Measurements from ENCODE around the gene ELL2.

The ELL2 gene

DNA sequence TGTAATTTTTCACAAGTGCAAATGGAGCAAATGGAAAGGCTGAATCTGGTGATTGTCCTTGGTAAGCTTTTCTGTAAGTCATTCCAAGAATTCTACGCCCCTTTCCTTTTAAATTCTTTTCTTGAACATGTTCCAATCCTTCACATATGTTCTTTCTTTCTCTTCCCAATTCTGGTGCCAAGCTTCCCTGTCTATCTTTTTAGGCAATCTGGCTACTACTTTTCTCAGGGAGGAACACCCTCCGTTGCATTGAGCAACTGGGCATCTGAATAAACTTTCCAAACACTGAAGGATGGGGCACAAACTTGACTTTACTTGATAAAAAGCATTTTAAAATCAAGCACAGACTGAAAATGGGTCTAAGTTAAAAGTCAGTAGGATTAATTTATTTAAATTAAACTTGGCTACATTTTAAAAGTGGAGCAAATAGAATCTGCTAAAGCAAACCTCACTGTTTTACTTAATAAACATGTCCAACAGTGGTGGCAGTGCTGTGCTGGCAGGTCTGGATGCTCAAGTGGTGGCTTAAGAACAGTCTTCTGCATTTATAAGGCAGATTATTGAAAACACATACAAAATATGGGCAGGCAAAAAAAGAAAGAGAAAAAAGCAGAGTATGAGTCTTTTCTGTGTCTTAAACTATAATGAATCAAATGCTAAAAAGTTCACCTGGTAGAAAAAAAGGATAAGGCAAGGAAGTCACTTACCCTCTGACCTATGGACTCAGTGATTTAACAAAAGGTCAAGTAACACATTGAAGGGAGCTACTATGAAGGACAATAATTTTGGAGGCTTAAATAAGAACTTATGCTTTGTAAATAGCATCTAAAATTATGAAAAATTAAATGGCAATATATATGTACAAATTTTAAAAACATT, 5.4 kb downstream of the ELL2 start:
- no peak for DNase-seq (ENCODE audit: low read depth)

DNA sequence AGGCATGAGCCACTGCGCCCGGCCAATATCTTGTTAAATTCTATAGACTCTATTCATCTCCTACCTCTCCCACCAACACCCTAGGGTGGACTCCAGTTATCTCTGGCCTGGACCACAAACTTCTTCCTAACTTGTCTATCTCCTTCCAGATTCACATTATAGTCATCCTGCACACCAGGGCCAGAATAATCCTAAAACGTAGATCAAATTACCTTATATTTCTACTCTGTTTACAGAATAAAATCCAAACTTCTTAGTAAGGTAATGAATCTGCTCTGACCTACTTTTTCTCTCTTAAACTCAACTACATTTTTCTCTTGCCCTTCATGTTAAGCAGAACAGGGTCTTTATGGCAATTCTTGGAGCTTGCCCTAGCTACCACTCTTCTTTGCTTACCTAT, 6.9 kb downstream of the ELL2 start:
- DNase-seq (ENCODE audit: low read depth): no peak

DNA sequence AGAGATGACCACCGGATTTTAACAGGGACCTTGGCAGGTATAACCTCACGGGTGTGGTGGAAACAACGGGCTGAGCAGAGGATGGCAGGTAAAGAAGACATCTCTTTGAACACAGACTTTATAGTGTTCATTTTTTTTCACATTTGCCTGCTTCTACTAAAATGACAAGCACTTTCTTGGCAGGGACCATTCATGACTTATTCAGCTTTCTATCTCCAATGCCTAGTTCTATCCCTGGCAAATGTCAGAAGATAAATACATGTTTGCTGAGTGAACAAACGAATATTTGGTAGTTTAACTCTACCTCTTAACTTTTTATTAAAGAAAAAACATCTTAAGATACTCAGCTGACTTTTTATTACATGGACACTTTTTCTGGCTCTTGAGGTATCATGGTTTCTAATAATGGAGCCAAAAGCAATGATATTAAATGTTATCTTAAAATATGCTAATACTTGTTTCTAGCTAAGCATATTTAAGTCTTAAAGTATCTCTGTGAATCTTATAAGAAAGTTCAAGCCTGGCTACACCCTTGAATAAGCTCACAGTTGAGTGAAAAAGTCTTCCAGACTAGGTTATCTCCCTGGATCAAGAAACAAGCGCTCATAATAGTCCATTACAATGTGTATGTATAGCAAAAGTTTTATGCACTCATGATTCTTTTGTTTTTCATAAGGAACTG, 8.5 kb downstream of the ELL2 start:
- DNase-seq (ENCODE audit: low read depth): no peak

DNA sequence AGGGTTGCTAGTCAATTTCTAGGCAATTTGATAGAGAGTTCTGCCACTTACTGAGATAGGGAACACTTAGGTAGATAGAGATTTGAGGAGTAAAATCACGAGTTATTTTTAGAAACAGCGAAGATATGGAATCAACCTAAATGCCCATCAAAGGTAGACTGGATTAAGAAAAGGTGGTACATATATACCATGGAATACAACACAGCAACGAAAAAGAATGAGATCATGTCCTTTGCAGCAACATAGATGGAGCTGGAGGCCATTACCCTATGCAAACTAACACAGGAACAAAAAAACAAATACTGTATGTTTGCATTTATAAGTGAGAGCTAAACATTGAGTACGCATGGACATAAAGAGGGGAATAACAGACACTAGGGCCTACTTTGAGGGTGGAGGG, 9.7 kb downstream of the ELL2 start:
- no peak for DNase-seq (ENCODE audit: low read depth)

DNA sequence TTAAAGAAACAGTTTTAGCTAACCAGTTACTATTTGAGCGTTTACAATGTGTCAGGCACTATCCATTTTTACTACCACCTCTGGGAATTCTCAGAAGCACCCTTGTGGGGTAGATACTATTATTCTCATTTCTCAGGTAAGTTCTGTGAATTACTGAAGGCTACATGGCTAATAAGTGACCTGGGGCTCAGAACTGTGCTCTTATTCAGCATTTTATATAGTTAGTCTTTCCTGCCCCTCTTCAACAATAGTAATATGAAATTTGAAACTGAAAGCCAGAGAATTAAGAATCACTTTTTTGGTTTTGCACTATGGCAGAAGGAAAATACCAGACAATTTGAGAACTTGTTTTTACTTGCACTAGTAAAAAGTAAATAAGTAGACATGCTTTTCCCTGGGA, 11.8 kb downstream of the ELL2 start:
- no peak for DNase-seq (ENCODE audit: low read depth)

DNA sequence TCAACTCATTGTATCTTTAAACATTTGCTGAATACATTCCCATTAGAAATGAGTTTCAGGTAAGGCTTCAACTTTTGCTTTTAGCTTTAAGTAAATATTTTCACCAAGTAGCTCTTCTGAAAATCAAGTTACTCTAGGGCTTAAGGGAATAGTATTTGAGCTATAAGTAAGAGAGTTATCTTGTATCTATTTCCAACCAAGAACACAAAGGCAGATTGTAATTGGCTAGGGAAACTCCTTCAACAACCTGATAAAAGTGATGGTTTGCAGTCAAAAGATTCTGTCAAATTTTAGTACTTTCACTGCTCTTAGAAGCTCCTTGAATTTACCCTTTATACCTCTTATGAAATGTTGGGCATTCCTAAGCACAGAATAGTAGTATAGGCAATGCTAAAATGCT, 13.0 kb downstream of the ELL2 start:
- no peak for DNase-seq (ENCODE audit: low read depth)

DNA sequence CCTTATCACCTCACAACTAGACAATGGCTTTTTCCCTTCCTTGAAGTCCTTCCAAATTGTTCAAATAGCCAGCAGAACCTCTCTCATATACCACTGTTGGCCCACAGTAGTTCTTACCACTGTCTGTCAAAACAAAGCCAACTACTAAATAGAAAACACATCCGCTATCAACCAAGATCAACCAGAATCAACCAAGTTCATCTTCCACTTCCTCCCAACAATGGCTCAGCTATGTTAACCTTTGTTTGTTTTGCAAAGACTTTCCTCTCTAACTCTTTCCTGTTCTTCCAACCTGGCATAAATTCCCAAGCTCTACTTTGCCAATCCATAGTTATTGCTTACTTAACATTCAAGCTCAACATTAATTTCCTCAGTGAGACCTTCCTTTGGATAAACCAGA, 15.2 kb downstream of the ELL2 start:
- DNase-seq (ENCODE audit: low read depth): no peak

DNA sequence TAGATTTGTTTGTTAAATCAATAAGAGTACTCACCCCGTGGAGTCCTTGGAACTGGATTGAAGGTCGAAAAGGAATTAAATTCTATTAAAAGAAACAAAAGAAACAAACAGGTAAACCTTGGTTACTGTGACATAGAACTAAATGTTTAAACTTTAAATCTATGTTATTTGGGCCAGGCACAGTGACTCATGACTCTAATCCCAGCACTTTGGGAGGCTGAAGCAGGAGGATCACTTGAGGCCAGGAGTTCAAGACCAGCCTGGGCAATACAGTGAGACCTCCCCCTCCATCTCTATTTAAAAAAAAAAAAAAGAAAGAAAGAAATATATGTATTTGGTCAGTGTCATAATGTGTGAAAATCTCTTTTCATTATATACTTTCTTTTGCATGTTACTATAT, 18.7 kb downstream of the ELL2 start:
- no peak for DNase-seq (ENCODE audit: low read depth)

DNA sequence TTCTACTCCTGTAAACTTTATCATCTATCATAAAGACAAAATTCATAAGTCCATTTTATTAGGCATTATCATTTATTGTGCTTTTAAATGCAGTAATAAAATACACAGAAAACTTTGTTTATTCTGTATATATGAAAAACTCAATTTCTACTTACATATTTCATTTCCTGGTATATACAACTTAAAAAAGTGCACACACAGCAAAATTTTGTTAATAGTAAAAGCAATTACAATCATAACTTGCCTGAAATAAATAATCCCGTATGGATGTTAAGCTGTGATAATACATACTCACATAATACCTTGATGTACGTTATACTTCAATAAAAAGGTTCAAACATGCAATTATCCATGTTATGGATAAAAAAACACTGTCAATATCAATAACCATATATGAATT, 19.2 kb downstream of the ELL2 start:
- no peak for DNase-seq (ENCODE audit: low read depth)

DNA sequence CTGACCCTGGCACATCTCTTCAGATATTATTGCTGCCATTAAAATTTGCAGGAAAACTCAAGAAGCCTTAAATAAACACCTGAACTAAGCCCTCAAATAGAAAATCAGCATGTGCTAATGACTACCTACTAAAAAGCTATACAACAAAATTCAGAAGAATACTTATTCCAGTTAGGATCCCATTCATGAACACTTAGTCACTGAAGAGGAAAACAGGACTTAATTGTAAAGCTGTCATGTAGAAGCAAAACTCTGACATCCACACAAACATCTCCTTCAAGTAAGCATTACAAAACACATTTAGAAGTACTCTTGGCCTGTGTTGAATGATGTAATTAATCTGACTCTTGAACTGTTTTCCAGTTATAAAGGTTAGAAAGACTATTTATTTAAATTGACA, 19.9 kb downstream of the ELL2 start:
- no peak for DNase-seq (ENCODE audit: low read depth)

DNA sequence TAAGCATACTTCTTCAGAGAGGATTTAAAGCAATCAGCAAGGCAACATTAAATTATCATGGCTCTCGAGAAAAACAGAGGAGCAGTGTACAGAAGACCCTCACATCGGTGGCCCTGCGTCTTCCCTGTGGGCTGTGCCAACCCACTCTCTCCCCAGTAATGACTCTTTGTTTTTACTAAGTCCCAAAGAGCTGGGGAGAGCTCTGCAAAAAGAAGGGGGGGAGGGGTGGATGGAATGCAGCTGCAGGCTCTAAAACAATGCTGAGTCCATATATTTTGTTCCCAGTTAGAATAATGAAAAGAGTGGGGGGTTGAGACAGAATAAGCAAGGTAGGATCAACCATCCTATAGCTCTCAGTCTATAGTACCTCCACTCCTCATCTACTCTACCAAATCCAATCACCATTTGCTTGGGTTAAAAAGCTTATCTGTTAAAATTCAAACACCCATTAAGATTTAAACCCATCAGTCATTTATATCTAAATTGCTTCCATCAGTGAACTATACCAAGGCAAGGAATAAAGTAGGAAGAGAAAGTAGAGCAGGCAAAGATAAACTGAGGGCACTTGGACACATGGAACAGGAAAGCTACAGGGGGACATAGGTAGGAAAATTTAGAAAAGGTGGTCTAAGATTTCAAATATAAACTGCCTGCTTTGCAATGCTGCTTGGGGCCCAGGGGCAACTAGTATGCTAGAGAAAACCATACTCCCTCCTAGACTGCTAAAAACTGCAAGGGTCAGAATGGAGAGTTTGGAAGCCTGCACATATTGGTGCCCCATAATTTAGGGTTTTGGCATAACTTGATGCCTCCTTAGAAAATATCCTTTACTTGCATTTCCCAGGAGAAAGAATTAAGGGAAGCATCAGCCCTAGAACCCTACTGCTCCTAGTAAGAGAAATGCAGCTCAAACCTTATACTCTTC, 20.6 kb downstream of the ELL2 start:
- no peak for DNase-seq (ENCODE audit: low read depth)

DNA sequence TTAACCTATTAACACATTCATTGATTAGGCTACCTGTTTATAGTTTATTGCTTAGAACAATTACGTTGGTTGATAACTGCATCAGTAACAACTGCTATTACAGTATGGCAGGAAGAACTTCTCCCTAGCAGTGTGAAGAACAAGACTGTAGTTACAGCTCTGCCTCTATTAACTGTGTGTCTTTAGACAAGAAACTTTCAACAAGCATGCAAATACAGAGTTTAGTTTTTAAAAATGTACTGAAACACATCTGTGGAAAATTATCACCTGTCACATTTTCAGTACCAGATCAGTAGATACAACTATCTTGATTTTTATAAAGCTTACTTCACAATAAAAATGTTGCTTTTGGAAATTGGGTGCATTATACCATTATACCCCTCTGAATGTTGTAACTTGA, 22.2 kb downstream of the ELL2 start:
- no peak for DNase-seq (ENCODE audit: low read depth)

DNA sequence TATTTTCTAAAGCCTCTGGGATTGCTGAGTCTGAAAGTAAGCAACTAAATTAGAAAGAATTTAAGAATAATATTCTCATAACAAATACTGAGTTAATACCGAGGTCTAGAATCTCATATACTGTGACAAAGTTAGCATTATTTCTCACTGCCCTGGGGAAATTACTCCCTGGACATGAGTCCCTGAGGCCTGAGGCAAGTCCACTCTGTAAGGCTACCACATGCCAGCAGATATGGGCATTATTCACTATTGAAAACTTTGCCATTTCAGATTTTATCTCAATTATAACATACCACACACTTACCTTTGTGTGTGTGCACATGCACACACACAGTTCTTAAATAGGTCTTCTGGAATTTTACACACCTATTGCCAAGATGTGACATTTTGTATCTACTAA, 22.9 kb downstream of the ELL2 start:
- no peak for DNase-seq (ENCODE audit: low read depth)

DNA sequence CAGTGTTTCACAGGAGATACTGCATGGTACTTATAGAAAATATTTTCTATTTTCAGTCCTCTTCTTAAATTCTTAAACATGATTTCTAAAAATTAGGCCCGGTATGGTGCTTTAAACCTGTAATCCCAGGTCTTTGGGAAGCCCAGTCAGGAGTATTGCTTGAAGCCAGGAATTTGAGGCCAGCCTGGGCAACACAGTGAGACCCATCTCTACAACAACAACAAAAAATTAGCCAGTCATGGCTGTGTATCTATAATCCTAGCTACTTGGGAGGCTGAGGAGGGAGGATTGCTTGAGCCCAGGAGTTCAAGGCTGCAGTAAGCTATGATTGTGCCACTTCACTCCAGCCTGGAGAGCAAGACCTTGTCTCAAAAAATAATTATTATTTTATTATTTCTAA, 23.3 kb downstream of the ELL2 start:
- no peak for DNase-seq (ENCODE audit: low read depth)

DNA sequence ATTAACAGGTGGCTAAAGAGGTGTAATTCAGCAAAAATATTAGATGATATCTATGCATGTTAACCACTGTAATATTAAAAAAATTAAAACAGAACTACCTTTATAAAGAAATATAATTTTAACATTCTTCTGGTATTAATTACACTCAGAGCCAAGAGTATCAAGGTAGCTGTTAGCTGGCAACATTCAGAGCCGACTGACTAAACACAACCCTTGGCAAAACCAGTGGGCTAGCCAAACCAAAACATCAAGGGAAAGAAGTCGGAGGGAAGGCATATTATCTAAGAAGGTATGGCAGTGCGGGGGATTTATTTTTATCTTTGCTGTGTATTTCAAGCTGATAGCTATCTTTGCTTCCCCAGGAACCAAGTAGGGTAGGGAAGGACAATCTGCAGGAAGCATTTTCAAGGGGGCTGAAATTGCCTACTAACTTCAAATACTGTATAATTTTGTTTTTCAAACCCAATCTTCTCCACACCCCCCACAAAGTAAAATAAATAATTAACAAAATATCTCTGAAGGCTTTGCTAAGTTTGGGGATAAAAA, 24.0 kb downstream of the ELL2 start:
- no peak for DNase-seq (ENCODE audit: low read depth)

DNA sequence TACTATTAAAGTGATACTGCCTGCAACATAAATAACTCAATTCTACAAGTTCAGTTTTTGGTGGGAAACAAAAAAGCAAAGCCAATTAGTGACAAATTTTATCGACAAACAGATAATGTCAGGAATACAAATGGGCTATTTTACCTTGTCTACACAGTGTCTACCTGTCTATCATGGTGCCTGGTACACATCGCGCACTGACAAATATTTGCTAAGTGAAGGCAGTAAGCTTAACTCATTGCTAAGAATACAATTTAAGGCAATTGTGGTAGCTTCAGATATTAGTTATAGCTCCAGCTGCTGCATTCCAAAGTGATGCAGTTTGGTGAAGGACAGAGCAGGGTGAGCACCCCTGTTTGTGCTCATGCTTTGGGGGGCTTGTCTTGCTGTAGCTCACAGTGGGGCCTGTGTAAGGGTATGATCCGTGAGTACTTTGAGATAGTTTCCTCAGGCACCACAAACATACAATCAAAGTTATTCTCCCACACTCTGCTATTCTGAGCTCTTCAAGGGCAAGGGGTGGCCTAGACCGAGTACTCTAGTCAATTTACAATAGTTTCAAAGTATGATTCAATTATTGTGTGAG, 24.7 kb downstream of the ELL2 start:
- no peak for DNase-seq (ENCODE audit: low read depth)

DNA sequence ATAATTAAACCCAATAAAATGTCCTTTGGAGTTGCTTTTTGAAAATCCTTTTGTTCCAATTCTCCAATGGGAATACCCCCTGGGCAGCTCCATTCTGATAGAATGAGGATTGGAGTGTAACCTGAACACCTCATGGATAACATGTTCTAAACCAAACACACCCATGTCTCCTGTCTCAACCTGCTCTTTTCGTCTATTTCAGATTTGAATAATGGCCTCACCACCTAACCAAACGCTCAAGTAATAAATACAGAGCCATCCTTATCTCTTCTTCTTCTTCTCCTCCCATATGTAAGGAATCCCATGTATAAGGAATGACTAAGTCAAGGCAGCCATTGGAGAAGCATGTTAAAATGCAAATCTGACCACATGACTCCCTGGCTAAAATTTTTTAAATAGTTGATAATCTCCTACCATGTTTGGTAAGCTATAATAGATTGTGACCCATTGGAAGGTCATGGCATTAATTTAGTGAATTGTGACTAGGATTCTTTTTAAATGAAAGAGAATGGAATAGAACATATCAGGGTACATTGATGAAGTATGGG, 26.0 kb downstream of the ELL2 start:
- DNase-seq (ENCODE audit: low read depth): no peak

DNA sequence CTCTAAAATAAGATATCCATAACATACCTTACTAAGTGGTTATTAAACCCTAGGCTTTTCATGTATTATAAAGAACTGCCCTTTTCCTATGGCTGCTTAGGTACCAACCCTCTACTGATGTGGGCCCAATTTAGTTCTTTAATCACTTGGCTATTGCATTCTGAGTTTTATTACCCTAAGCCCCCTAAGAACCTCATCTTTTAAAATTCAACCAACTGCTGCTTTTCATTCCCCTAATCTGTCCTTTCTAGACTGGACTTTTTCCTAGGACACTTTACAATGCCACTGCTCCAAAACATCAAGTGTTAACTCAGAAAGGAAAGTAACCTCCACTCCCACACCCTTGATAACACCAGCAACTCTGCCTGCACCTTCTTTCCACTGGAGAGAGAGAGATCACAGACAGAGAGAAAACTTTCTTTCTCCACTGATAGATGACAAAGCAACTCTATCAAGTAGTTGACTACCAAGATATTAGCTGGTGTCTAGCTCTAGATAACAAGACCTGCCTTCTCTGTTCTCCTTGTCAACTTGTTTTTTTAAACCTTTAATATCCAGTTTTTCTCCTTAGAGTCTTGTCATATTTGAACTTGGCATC, 27.3 kb downstream of the ELL2 start:
- no peak for DNase-seq (ENCODE audit: low read depth)

DNA sequence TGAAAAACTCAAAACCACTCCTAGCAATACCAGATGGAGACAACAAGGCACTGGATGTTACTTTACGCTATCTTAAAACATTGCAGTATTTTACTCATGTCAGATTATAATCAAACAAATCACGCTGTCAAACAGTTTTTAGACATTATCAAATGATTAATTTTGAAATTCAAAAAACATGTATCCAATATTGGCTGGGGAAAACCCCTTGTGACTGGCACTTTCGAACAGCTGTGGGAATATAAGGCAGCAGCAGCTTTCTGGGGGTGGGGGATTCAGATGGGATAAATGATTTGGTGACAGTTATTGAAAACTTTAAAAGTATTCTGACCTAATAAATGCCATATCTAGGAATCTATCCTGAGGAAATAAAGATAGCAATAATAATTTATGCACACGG, 28.7 kb downstream of the ELL2 start:
- no peak for DNase-seq (ENCODE audit: low read depth)

DNA sequence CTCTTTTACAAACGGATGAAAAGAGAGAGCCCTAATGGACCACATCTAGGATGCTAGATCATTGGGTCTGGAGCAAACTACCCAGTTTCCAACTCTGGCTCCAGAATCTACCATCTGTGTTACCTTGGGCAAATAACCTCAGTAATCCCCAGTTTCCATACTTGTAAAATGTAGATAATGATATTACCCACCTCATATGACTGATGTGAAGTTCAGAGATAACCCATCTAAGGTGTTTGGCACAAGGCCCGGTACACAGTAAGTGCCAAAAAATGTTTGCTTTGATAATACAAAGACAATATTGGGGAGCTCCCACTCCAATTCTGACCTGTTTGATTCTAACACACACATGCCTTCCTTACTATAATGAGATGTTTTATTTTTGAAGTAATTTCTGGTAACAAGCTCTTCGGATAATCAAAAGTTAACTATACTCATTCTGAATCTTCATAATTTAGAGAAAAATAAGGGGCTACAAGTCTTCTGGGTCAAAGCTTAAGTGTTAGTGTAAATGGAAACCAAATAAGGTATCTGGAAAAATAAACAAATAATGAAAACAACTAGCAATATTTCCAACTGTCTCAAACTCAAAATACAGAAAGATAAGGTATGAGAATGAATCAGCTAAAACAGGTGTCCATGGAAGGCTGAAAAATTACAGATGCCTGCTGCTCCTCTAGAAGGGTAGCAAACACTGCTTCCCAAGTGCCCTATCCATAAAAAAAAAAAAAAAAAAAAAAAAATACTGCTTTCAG, 30.4 kb downstream of the ELL2 start:
- no peak for DNase-seq (ENCODE audit: low read depth)

Measured in HS-5 (cell line).